HFFc6 (cell line): ENCODE measurements around the gene SNX21. TPM values are rescaled to one million over a fixed set of nuclear protein-coding genes. Genes with fewer than 3 reads are reported as not detected.

ENCODE experiments used
- DNase-seq: peaks from one replicate; pipeline ENCODE4 v3.0.0-alpha.2; 2018
- H3K27ac Mint-ChIP-seq: 2 replicates; pipeline ENCODE4 v1.8.0; 2020; ENCODE audit warnings: mild to moderate bottlenecking, mixed read lengths
- H3K27me3 Mint-ChIP-seq: 2 replicates; pipeline ENCODE4 v1.8.0; 2021; ENCODE audit warnings: mild to moderate bottlenecking, moderate library complexity, mixed read lengths; ENCODE audit not compliant: insufficient read depth
- H3K36me3 Mint-ChIP-seq: 2 replicates; pipeline ENCODE4 v1.8.0; 2021; ENCODE audit warnings: low read depth, mixed read lengths
- H3K4me1 Mint-ChIP-seq: 2 replicates; pipeline ENCODE4 v1.8.0; 2020; ENCODE audit warnings: low read depth, mixed read lengths
- H3K4me3 Mint-ChIP-seq: 2 replicates; pipeline ENCODE4 v1.8.0; 2020; ENCODE audit warnings: mild to moderate bottlenecking, moderate library complexity, mixed read lengths
- H3K9me3 Mint-ChIP-seq: 2 replicates; pipeline ENCODE4 v1.8.0; 2020; ENCODE audit warnings: mild to moderate bottlenecking, mixed read lengths
- CTCF ChIP-seq: fragments of 200-600 bp; sonication (generic); IDR thresholded peaks from 2 replicates; pipeline ENCODE4 v1.5.0; 2021; ENCODE audit warnings: antibody characterized with exemption, mild to moderate bottlenecking
- total RNA-seq, 6 experiments: library from RNA; stranded (reverse); fragmentation: NEBNext Ultra II Directional; extraction: Animal tissue kit (Norgen Biotek cat#: 25700); gene quantifications; 2 replicates in 1 of 6; 3 replicates in 5 of 6; pipeline ENCODE4 v1.2.3, GENCODE V29; 2021

Gene SNX21
- total RNA-seq, 6 experiments from 2014 or later: 21.9 to 25.1 (median 22.7) TPM

- peaks cover 12% of the 10 kb centered on the region; the same call in 1 of the 2 replicates for H3K36me3 Mint-ChIP-seq
- DNase-seq: no peak
- peaks cover 21% of the 10 kb centered on the region for H3K4me1 Mint-ChIP-seq
- no peaks in the 10 kb centered on the region for H3K9me3 Mint-ChIP-seq
- no peak for TF ChIP-seq CTCF
- H3K27ac Mint-ChIP-seq: no peak overlapping the region
- no peak overlapping the region for H3K4me3 Mint-ChIP-seq
- H3K27me3 Mint-ChIP-seq: peaks cover 2% of the 10 kb centered on the region; the same call in 1 of the 2 replicates
Measured at GRCh38 chr20:45841407-45842129, 8.0 kb downstream of the SNX21 start.

GRCh38 chr20:45842169-45842812 lies 8.7 kb downstream of the SNX21 start:
- TF ChIP-seq CTCF: 0 out of 2 replicates have a peak, but pooled peaks have one; percentile 8
- peaks cover 14% of the 10 kb centered on the region for H3K4me1 Mint-ChIP-seq
- H3K4me3 Mint-ChIP-seq: no peak overlapping the region
- no peaks in the 10 kb centered on the region for H3K9me3 Mint-ChIP-seq
- DNase-seq: peak; percentile 42
- H3K27me3 Mint-ChIP-seq: peaks cover 2% of the 10 kb centered on the region; the same call in 1 of the 2 replicates
- H3K36me3 Mint-ChIP-seq: 0 out of 2 replicates have a peak, but pooled peaks cover 9% of the 10 kb centered on the region
- peak overlapping the region; percentile 66 for H3K27ac Mint-ChIP-seq

- no peak for TF ChIP-seq CTCF
- H3K27me3 Mint-ChIP-seq: peaks cover 2% of the 10 kb centered on the region; the same call in 1 of the 2 replicates
- 0 out of 2 replicates have a peak, but pooled peaks cover 9% of the 10 kb centered on the region for H3K36me3 Mint-ChIP-seq
- DNase-seq: no peak
- no peak overlapping the region for H3K4me3 Mint-ChIP-seq
- peaks cover 12% of the 10 kb centered on the region for H3K4me1 Mint-ChIP-seq
- H3K27ac Mint-ChIP-seq: no peak overlapping the region
- H3K9me3 Mint-ChIP-seq: no peaks in the 10 kb centered on the region
Measured at GRCh38 chr20:45843506-45843905, 9.9 kb downstream of the SNX21 start.

- H3K4me1 Mint-ChIP-seq: peaks cover 12% of the 10 kb centered on the region
- peaks cover 13% of the 10 kb centered on the region; the same call in 1 of the 2 replicates for H3K36me3 Mint-ChIP-seq
- no peak for DNase-seq
- H3K27me3 Mint-ChIP-seq: peaks cover 2% of the 10 kb centered on the region; the same call in 1 of the 2 replicates
- no peak overlapping the region for H3K27ac Mint-ChIP-seq
- no peaks in the 10 kb centered on the region for H3K9me3 Mint-ChIP-seq
- no peak for TF ChIP-seq CTCF
- H3K4me3 Mint-ChIP-seq: no peak overlapping the region
Measured at GRCh38 chr20:45845452-45845851, 11.9 kb downstream of the SNX21 start.

GRCh38 chr20:45848421-45848820 lies 14.8 kb downstream of the SNX21 start:
- Mint-ChIP-seq H3K27me3 (peaks cover 2% of the 10 kb centered on the region; the same call in 1 of the 2 replicates), H3K27ac (no peak overlapping the region; the same call in 1 of the 2 replicates), H3K36me3 (peaks cover 10% of the 10 kb centered on the region; the same call in 1 of the 2 replicates), H3K4me3 (no peak overlapping the region), H3K9me3 (no peaks in the 10 kb centered on the region), H3K4me1 (no peaks in the 10 kb centered on the region)
- DNase-seq: no peak
- TF ChIP-seq CTCF: no peak
